GM23248 (cell line): Measurements from ENCODE around the gene CTSE. TPM values are rescaled to one million over a fixed set of nuclear protein-coding genes. Genes with fewer than 3 reads are reported as not detected.

Source experiments
- DNase-seq: peaks from one replicate; pipeline ENCODE4 v3.0.0-alpha.2; 2015
- H2AFZ ChIP-seq: fragments of 200-600 bp; sonication (generic); 2 replicates; pipeline ENCODE4 v1.6.1; 2016; ENCODE audit warnings: antibody characterized with exemption
- H3F3A ChIP-seq: fragments of 200-600 bp; sonication (generic); 2 replicates; pipeline ENCODE4 v1.6.1; 2016; ENCODE audit warnings: mild to moderate bottlenecking, antibody characterized with exemption, mixed run types; ENCODE audit not compliant: insufficient read depth
- H3K27ac ChIP-seq: fragments of 200-600 bp; sonication (generic); 2 replicates; pipeline ENCODE4 v1.5.1; 2016; ENCODE audit warnings: mild to moderate bottlenecking
- H3K27me3 ChIP-seq: fragments of 200-600 bp; sonication (generic); replicated peaks from 2 replicates; pipeline ENCODE4 v1.6.1; 2016; ENCODE audit warnings: mild to moderate bottlenecking; ENCODE audit not compliant: insufficient read depth
- H3K36me3 ChIP-seq: fragments of 200-600 bp; sonication (generic); 2 replicates; pipeline ENCODE4 v1.6.1; 2016; ENCODE audit warnings: low read depth, mild to moderate bottlenecking
- H3K4me1 ChIP-seq: fragments of 200-600 bp; sonication (generic); 2 replicates; pipeline ENCODE4 v1.6.1; 2016; ENCODE audit warnings: mild to moderate bottlenecking; ENCODE audit not compliant: insufficient read depth
- H3K4me2 ChIP-seq: fragments of 200-600 bp; sonication (generic); one replicate; pipeline ENCODE4 v1.6.1; 2016; ENCODE audit warnings: mild to moderate bottlenecking; ENCODE audit not compliant: unreplicated experiment
- H3K4me3 ChIP-seq: fragments of 200-600 bp; sonication (generic); 2 replicates; pipeline ENCODE4 v1.5.1; 2016; ENCODE audit warnings: mild to moderate bottlenecking
- H3K79me2 ChIP-seq: fragments of 200-600 bp; sonication (generic); 2 replicates; pipeline ENCODE4 v1.6.1; 2016; ENCODE audit warnings: mild to moderate bottlenecking; ENCODE audit not compliant: insufficient read depth
- H3K9ac ChIP-seq: fragments of 200-600 bp; sonication (generic); 2 replicates; pipeline ENCODE4 v1.6.1; 2016; ENCODE audit warnings: mild to moderate bottlenecking
- H3K9me2 ChIP-seq: fragments of 200-600 bp; sonication (generic); 2 replicates; pipeline ENCODE4 v1.6.1; 2016; ENCODE audit warnings: mixed run types, mild to moderate bottlenecking, moderate library complexity; ENCODE audit not compliant: insufficient read depth
- H3K9me3 ChIP-seq: fragments of 200-600 bp; sonication (generic); one replicate; pipeline ENCODE4 v1.6.1; 2017; ENCODE audit warnings: low read depth
- H4K20me1 ChIP-seq: fragments of 200-600 bp; sonication (generic); 2 replicates; pipeline ENCODE4 v1.6.0; 2016; ENCODE audit not compliant: insufficient read depth
- EZH2 ChIP-seq: fragments of 200-600 bp; sonication (generic); IDR thresholded peaks from 2 replicates; pipeline ENCODE4 v1.6.1; 2018; ENCODE audit warnings: antibody characterized with exemption, mild to moderate bottlenecking; ENCODE audit not compliant: insufficient read depth, poor library complexity, severe bottlenecking
- EZH2phosphoT487 ChIP-seq: fragments of 200-600 bp; sonication (generic); IDR thresholded peaks from 2 replicates; pipeline ENCODE4 v1.6.1; 2018; ENCODE audit warnings: antibody characterized with exemption, moderate library complexity, mild to moderate bottlenecking, low read depth; ENCODE audit not compliant: insufficient read depth
- WGBS, 2 experiments: methylation state at CpG; one replicate each; pipeline ENCODE4 v1.1.6; 2015 to 2017; ENCODE audit warnings: low lambda C conversion rate in 2 of 2, low coverage in 1 of 2; ENCODE audit errors: missing lambda C conversion rate in 2 of 2; 5-methylcytosine and 5-hydroxymethylcytosine counted together
- in situ Hi-C: fragments of 300-500 bp; cut with MboI; formaldehyde crosslinking; loops from 2 replicates; pipeline ENCODE4 v1.15.0; 2020
- polyA plus RNA-seq: library from polyadenylated mRNA; unstranded; fragments of >200 nt; fragmentation: Nextera tagmentation; extraction: Ambion mirVana; gene quantifications from 2 replicates; pipeline ENCODE4 v1.2.1, GENCODE V29; 2016
- total RNA-seq: library from RNA; depleted of rRNA; stranded (reverse); fragments of >200 nt; shearing (Covaris generic); gene quantifications from 2 replicates; pipeline ENCODE4 v1.2.3, GENCODE V29; 2014

The CTSE gene
- total and polyA plus RNA-seq, 2 experiments from 2014 or later = not detected

DNA sequence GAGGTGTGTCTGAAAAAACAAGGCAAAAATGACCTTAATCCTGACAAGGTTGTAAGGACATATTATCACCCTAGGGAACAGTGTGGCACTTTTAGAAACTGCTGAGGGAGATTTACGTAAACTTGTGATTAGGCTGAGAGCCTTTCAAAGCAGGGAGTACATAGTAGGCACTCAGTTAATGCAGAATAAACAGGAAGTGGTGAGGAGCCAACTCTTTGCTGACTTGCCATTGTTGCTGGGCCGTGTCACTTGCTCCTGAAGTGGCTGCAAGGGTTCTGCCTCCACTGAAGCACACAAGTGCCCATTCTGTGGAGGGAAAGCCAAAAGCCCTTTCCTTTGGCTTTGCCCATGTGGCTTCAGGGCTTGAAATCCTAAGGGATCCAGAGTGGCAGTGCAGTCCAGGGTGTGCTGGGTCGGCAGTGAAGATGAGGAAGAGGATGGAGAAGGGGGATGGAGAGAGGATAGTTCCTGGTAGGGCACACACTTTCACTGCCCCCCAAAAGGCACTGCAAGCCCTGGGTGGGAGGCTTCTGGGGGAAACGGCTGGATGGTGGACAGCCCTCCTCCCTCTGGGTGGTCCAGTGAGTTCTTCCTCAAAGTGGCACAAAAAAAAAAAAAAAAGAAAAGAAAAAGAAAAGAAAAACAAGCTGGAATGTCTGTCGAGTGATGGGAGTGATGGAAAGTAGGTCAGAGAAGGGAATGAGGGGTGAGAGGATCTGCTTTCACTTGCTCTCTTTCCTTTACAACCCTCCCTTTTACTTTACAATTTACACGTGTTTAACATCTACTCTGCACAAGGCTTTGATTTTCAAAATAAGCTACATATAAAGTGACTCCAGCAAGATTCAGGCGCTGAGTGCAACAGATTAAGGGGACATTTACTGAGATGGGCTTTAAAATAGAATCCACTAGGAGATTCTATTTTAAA, 15.6 kb upstream of the CTSE start:
- Histone ChIP-seq H2AFZ (no peak overlapping the region), H3K9me2 (no peaks in the 10 kb centered on the region), H3K27me3 (peaks cover 75% of the 10 kb centered on the region), H3K36me3 (no peaks in the 10 kb centered on the region), H3K9ac (no peak overlapping the region), H3K4me1 (no peaks in the 10 kb centered on the region), H3K9me3 (no peaks in the 10 kb centered on the region), H3K4me3 (no peak overlapping the region), H3F3A (no peaks in the 10 kb centered on the region), H3K27ac (no peak overlapping the region), H4K20me1 (no peaks in the 10 kb centered on the region), H3K79me2 (no peaks in the 10 kb centered on the region), H3K4me2 (no peak overlapping the region)
- in situ Hi-C loops = no loop called here
- TF ChIP-seq EZH2phosphoT487 = no peak
- TF ChIP-seq EZH2 = no peak
- 36 to 54% methylated on average over 7 of the region's 7 CpGs for WGBS, 2 experiments
- DNase-seq = no peak

DNA sequence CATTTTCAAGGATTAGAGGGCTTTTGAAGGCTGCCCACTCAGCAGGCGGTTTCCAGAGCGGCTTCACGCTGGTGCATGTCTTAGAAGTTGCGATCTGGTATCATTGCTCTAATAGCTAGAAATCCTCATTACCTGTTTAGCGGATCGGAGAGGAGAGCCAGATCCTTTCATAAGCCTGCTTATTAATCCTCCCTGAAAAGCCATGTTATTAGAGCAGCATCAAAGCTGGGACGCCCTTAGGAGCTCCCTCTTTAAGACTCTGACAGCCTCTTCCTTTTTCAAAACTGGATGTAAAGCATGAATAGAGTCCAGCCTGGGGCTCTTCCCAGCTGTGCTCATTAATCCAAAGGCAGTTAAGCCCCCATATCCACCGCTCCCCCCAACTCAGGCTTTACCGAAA, 13.9 kb upstream of the CTSE start:
- Histone ChIP-seq H3K27ac (no peak overlapping the region), H3K79me2 (no peaks in the 10 kb centered on the region), H4K20me1 (no peaks in the 10 kb centered on the region), H3K36me3 (no peaks in the 10 kb centered on the region), H3K4me1 (no peaks in the 10 kb centered on the region), H3K4me2 (no peak overlapping the region), H3K27me3 (peaks cover 76% of the 10 kb centered on the region), H3K9me2 (no peaks in the 10 kb centered on the region), H3K9me3 (no peaks in the 10 kb centered on the region), H3F3A (no peaks in the 10 kb centered on the region), H2AFZ (no peak overlapping the region), H3K4me3 (no peak overlapping the region), H3K9ac (no peak overlapping the region)
- TF ChIP-seq EZH2phosphoT487 (no peak), EZH2 (no peak)
- no peak for DNase-seq
- in situ Hi-C loops = no loop called here
- 80 to 86% methylated on average over 9 of the region's 9 CpGs for WGBS, 2 experiments

DNA sequence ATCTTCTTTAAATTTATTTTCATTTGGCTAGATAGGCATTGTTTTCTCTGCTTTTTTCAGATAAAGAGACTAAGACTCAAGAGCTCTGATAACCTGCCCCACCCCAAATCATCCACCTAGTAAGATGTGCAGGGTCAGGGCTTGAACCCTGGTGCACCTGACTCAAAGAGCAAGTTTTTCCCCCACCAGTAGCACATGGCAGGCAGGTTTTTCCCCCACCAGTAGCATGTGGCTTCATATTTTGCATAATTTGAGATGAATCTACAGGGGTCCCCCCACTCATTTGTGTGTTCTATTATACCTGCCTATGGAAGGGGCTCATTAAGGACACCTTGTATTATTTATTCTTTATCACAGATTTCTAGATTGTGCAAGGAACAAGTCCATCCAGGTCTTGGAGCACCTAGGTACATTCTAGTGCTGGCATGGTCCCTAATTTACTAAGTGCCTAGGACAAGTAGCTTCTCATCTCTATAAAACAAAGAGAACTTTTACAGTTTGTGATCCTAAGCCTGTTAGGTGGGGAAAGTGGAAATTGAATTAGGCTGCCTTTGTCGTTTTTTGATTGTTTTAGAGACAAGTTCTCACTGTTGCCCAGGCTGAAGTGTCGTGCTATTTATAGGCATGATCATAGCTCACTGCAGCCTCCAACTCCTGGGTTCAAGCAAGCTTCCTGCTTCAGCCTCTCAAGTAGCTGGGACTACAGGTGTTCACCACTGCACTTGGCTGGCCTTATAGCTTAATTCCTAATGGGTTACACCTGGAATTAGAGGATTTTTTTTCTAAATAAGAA, 13.2 kb upstream of the CTSE start:
- no peak overlapping the region for H3K4me3 ChIP-seq
- DNase-seq = no peak
- no peak overlapping the region for H2AFZ ChIP-seq
- no peak overlapping the region for H3K27ac ChIP-seq
- no peaks in the 10 kb centered on the region for H3K36me3 ChIP-seq
- in situ Hi-C loops = no loop called here
- no peak overlapping the region for H3K4me2 ChIP-seq
- no peak overlapping the region for H3K9ac ChIP-seq
- TF ChIP-seq EZH2 (no peak), EZH2phosphoT487 (no peak)
- peaks cover 72% of the 10 kb centered on the region for H3K27me3 ChIP-seq
- H3K79me2 ChIP-seq = no peaks in the 10 kb centered on the region
- 52 to 53% methylated on average over 2 of the region's 2 CpGs for WGBS, 2 experiments
- H3K9me3 ChIP-seq = no peaks in the 10 kb centered on the region
- H3F3A ChIP-seq = no peaks in the 10 kb centered on the region
- no peaks in the 10 kb centered on the region for H3K9me2 ChIP-seq
- H4K20me1 ChIP-seq = no peaks in the 10 kb centered on the region
- no peaks in the 10 kb centered on the region for H3K4me1 ChIP-seq

GRCh38 chr1:206035027-206035426, 11.3 kb upstream of the CTSE start:
- DNase-seq = no peak
- no peak for TF ChIP-seq EZH2
- no peak for TF ChIP-seq EZH2phosphoT487
- Histone ChIP-seq H3K4me1 (no peaks in the 10 kb centered on the region), H3F3A (no peaks in the 10 kb centered on the region), H3K27me3 (peaks cover 53% of the 10 kb centered on the region), H3K9ac (no peak overlapping the region), H3K36me3 (no peaks in the 10 kb centered on the region), H3K79me2 (no peaks in the 10 kb centered on the region), H4K20me1 (no peaks in the 10 kb centered on the region), H3K27ac (no peak overlapping the region), H3K4me2 (no peak overlapping the region), H3K4me3 (no peak overlapping the region), H3K9me2 (no peaks in the 10 kb centered on the region), H3K9me3 (no peaks in the 10 kb centered on the region), H2AFZ (no peak overlapping the region)
- 69 to 76% methylated on average over 5 of the region's 5 CpGs for WGBS, 2 experiments
- in situ Hi-C loops = no loop called here
